SK-N-MC (cell line): ENCODE results near the gene PRMT7.

Experiments used
- EZH2 ChIP-seq: fragments of 200-600 bp; sonication (generic); IDR thresholded peaks from one replicate; pipeline ENCODE4 v1.6.1; 2017; ENCODE audit warnings: antibody characterized with exemption
- FOXP2 ChIP-seq: optimal IDR thresholded peaks from 2 replicates; pipeline ENCODE3; 2011; ENCODE audit warnings: mild to moderate bottlenecking, moderate library complexity; ENCODE audit not compliant: insufficient read depth; ENCODE audit errors: extremely low read length, control extremely low read depth
- POLR2AphosphoS5 ChIP-seq: IDR thresholded peaks from 2 replicates; pipeline ENCODE4 v1.6.1; 2012; ENCODE audit warnings: mild to moderate bottlenecking, low read depth, low read length, borderline replicate concordance

GRCh38 chr16:68372806-68373205 is 62.0 kb downstream of the PRMT7 start:
- TF ChIP-seq EZH2, result no peak
- TF ChIP-seq POLR2AphosphoS5, result no peak
- no peak for TF ChIP-seq FOXP2
